Endothelial cell of umbilical vein (primary cell): Measurements from ENCODE around the gene MFSD8.

Experiments
- CTCF ChIP-seq, 2 donors: IDR thresholded peaks; 1 replicate in 1 of 2; 2 replicates in 1 of 2; pipeline ENCODE4 v1.5.1; 2011; ENCODE audit warnings: low read length in 2 of 2, mild to moderate bottlenecking in 2 of 2, moderate library complexity in 2 of 2, control low read depth in 1 of 2, inconsistent platforms in 1 of 2, low read depth in 1 of 2; ENCODE audit not compliant: insufficient read depth in 1 of 2; ENCODE audit errors: extremely low read depth in 1 of 2
- EZH2 ChIP-seq: IDR thresholded peaks from 2 replicates; pipeline ENCODE4 v1.6.1; 2012; ENCODE audit warnings: borderline replicate concordance, low read depth, mild to moderate bottlenecking, moderate library complexity, low read length, inconsistent platforms; ENCODE audit not compliant: severe bottlenecking
- MAX ChIP-seq: IDR thresholded peaks from 2 replicates; pipeline ENCODE4 v1.6.1; 2011; ENCODE audit not compliant: insufficient read depth, insufficient read length
- MYC ChIP-seq: IDR thresholded peaks from one replicate; pipeline ENCODE4 v1.6.1; 2011; ENCODE audit warnings: mild to moderate bottlenecking, low read depth, low read length
- POLR2A ChIP-seq: IDR thresholded peaks from 2 replicates; pipeline ENCODE4 v1.6.1; 2012; ENCODE audit warnings: low read depth, mild to moderate bottlenecking, control low read depth, low read length
- POLR2AphosphoS5 ChIP-seq: IDR thresholded peaks from 2 replicates; pipeline ENCODE4 v1.6.1; 2012; ENCODE audit warnings: low read depth, mild to moderate bottlenecking, control low read depth, low read length, moderate library complexity; ENCODE audit not compliant: insufficient read depth

- no peak for TF ChIP-seq CTCF (IDR thresholded peaks at IDR 0.05; ENCODE audit: extremely low read depth in 1 of 2, insufficient read depth in 1 of 2, low read depth in 1 of 2, low read length in 2 of 2)
- TF ChIP-seq POLR2A: no peak
- no peak for TF ChIP-seq MAX
- no peak for TF ChIP-seq POLR2AphosphoS5
- no peak for TF ChIP-seq EZH2
- no peak for TF ChIP-seq MYC
Measured at GRCh38 chr4:127870281-127870680, 94.7 kb downstream of the MFSD8 start.
